Measurements from ENCODE around the gene ADH1C. TPM values are rescaled to one million over a fixed set of nuclear protein-coding genes. Genes with fewer than 3 reads are reported as not detected.
"Not testable (repeated sequence)": the region's sequence is repeated elsewhere in the genome, so short reads cannot be mapped to it uniquely, and the experiment has no call there.

ADH1C gene
- total RNA-seq, 4 donors from 2014 or later: 0.36 to 1.6 (median 0.64) TPM; not detected in 1

DNA sequence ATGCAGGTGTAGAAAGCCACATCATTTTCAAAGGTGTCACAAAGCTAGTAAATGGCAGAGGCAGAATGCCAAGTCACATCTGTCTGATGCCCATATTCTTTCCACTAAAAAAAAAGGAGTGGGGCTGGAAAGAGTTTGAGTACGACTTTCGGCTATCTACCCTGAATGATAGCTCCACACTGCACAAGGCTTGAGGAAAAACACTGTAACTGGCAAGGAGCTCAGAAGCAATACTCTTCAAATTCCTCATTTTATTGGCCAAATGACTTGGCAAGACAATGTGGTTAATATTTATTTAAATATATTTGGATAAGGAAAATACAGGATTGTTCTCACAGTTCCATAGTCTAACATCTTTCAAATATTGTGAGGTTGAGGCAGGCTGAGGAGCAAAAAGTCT lies 5.4 kb upstream of the ADH1C start:
- no peak overlapping the region for H3K4me3 ChIP-seq
- H3K27ac ChIP-seq: no peak overlapping the region
- DNase-seq (ENCODE audit: low spot score in 2 of 2): no peak
- TF ChIP-seq, protein P1, sequence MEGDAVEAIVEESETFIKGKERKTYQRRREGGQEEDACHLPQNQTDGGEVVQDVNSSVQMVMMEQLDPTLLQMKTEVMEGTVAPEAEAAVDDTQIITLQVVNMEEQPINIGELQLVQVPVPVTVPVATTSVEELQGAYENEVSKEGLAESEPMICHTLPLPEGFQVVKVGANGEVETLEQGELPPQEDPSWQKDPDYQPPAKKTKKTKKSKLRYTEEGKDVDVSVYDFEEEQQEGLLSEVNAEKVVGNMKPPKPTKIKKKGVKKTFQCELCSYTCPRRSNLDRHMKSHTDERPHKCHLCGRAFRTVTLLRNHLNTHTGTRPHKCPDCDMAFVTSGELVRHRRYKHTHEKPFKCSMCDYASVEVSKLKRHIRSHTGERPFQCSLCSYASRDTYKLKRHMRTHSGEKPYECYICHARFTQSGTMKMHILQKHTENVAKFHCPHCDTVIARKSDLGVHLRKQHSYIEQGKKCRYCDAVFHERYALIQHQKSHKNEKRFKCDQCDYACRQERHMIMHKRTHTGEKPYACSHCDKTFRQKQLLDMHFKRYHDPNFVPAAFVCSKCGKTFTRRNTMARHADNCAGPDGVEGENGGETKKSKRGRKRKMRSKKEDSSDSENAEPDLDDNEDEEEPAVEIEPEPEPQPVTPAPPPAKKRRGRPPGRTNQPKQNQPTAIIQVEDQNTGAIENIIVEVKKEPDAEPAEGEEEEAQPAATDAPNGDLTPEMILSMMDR (IDR thresholded peaks at IDR 0.05): no peak
- TF ChIP-seq POLR2AphosphoS5 (IDR thresholded peaks at IDR 0.05): no peak
- no peak for TF ChIP-seq POLR2A (IDR thresholded peaks at IDR 0.05)
- TF ChIP-seq EP300 (IDR thresholded peaks at IDR 0.05): no peak
- no peaks in the 10 kb centered on the region for H3K9me3 ChIP-seq
- WGBS: 77% methylated on average over 2 of the region's 2 CpGs
- H3K27me3 ChIP-seq: no peaks in the 10 kb centered on the region
- peaks cover 2% of the 10 kb centered on the region for H3K4me1 ChIP-seq
- no peaks in the 10 kb centered on the region for H3K36me3 ChIP-seq

DNA sequence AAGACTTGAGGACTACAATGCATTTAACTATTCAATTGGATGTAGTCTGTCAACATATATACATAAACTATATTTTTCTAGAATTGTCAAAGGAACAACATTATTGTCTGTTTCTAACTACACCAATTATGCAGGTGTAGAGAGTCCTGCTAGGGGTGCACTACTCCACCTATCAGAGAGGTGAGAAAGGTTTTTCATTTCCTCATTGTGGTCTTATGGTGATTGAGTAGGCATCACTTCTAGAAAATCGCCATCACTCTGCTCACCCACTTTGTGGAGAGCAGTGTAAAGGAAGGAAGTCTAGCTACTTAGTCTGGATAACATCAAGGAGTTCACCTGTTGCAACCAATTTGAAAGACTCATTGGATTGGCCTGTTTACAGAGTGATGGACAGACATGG lies 4.4 kb upstream of the ADH1C start:
- TF ChIP-seq POLR2A (IDR thresholded peaks at IDR 0.05): no peak
- H3K27me3 ChIP-seq: no peaks in the 10 kb centered on the region
- no peak overlapping the region for H3K4me3 ChIP-seq
- H3K36me3 ChIP-seq: no peaks in the 10 kb centered on the region
- no peak overlapping the region for H3K27ac ChIP-seq
- no peaks in the 10 kb centered on the region for H3K9me3 ChIP-seq
- 94% methylated on average over 1 of the region's 1 CpG for WGBS
- no peak for DNase-seq (ENCODE audit: low spot score in 2 of 2)
- H3K4me1 ChIP-seq: peaks cover under 1% of the 10 kb centered on the region

DNA sequence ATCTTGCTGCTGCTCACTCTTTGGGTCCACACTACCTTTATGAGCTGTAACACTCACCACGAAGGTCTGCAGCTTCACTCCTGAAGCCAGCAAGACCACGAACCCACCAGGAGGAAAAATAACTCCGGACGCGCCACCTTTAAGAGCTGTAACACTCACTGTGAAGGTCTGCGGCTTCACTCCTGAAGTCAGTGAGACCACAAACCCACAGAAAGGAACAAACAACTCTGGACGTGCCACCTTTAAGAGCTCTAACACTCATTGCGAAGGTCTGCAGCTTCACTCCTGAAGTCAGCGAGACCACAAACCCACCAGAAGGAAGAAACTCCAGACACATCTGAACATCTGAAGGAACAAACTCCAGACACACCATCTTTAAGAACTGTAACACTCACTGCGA lies 3.6 kb upstream of the ADH1C start:
- not testable (repeated sequence) for H3K36me3 ChIP-seq; H3K4me3 ChIP-seq; DNase-seq (ENCODE audit: low spot score in 2 of 2); H3K27ac ChIP-seq; H3K4me1 ChIP-seq; H3K27me3 ChIP-seq; H3K9me3 ChIP-seq
- 76% methylated on average over 10 of the region's 10 CpGs for WGBS

DNA sequence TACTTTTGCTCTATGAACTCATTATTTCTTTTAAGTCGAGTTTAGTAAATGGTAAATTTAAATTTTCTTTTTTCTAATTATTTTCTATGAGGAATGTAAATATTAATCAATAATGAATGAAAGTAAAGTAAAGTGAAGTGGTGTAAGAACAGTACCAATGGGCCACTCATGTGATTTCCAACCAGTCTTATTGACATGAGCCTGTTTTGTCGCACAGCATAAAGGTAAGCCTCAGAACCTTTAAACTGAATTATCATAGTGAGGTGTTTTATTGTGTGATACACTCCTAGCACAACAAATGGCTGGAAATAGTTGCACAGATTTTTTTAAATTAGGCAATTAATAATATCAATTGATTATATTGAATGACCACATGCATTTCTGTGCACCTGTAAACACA lies 1.1 kb downstream of the ADH1C start:
- 95% methylated on average over 2 of the region's 2 CpGs for WGBS
- H3K4me3 ChIP-seq: no peak overlapping the region

DNA sequence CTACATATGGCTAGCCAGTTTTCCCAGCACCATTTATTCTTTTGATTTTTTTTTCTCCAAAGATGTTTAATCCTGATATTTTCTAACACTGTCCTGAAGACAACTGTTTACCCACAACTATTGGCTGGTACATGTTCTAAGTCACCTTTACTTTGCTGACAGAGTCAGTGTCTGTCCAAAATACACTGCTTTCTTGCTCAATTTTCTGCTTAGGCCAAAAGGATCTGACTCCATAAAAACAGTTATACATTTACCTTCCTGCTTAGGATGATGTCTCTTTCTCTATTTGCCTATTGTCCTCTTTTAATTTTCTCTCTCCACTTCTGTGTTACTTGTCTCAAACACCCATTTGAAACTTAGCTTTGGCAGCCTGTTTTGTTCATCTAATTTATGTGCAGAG lies 3.2 kb downstream of the ADH1C start:
- DNase-seq (ENCODE audit: low spot score in 2 of 2): no peak
- no peak overlapping the region for H3K4me3 ChIP-seq
- H3K27ac ChIP-seq: no peak overlapping the region
- H3K9me3 ChIP-seq: no peaks in the 10 kb centered on the region
- H3K27me3 ChIP-seq: no peaks in the 10 kb centered on the region
- no peaks in the 10 kb centered on the region for H3K4me1 ChIP-seq
- TF ChIP-seq POLR2AphosphoS5 (IDR thresholded peaks at IDR 0.05) (no peak), POLR2A (IDR thresholded peaks at IDR 0.05) (no peak)
- TF ChIP-seq, protein P1 (IDR thresholded peaks at IDR 0.05): no peak
- H3K36me3 ChIP-seq: no peaks in the 10 kb centered on the region

More for the DNA sequence above, 1.1 kb downstream of the ADH1C start:
- TF ChIP-seq POLR2AphosphoS5 (IDR thresholded peaks at IDR 0.05) (no peak), EP300 (IDR thresholded peaks at IDR 0.05) (no peak), POLR2A (IDR thresholded peaks at IDR 0.05) (no peak)
- TF ChIP-seq, protein P1 (IDR thresholded peaks at IDR 0.05): no peak
- no peak overlapping the region for H3K27ac ChIP-seq
- H3K9me3 ChIP-seq: no peaks in the 10 kb centered on the region
- no peaks in the 10 kb centered on the region for H3K4me1 ChIP-seq
- no peaks in the 10 kb centered on the region for H3K36me3 ChIP-seq
- no peak for DNase-seq (ENCODE audit: low spot score in 2 of 2)
- no peaks in the 10 kb centered on the region for H3K27me3 ChIP-seq

DNA sequence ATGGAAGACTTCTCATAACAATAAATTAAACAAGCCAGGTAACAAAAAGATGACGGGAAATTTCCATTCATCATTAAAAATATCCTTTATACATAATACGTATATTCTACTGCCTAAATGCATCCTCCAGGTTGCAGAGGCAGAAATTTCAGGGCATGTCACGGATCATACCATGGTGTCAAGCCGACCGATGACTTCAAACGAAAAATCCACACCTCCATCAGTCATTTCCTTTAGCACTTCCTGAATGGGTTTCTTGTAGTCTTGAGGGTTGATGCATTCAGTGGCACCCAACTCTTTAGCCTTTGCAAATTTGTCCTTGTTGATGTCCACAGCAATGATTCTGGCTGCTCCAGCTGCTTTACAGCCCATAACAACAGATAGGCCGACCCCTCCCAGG lies 9.9 kb downstream of the ADH1C start:
- not testable (repeated sequence) for H3K4me3 ChIP-seq; H3K27me3 ChIP-seq; H3K36me3 ChIP-seq; H3K9me3 ChIP-seq; DNase-seq (ENCODE audit: low spot score in 2 of 2); H3K4me1 ChIP-seq; H3K27ac ChIP-seq
- 86% methylated on average over 7 of the region's 7 CpGs for WGBS

DNA sequence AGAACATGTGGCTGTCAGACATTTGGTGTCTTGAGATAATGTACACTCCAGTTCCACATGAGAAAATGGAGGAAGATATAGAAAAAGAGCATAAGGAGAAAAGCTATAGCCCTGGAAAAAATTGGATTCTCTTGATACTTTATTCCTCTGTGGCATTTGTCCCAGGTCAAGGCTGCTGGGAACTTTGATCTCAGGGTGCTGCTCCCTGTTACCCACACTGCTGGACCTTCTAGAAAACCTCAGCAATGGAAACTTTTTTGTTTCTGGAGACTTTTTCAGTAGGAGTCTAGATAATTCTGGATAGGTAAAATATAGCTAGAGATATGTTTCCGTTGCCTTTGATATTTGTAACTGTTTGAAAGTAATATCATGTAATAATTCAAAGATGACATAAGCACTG lies 11.1 kb downstream of the ADH1C start:
- TF ChIP-seq EP300 (IDR thresholded peaks at IDR 0.05) (no peak), POLR2AphosphoS5 (IDR thresholded peaks at IDR 0.05) (no peak), POLR2A (IDR thresholded peaks at IDR 0.05) (no peak)
- TF ChIP-seq, protein P1 (IDR thresholded peaks at IDR 0.05): no peak
- no peak for DNase-seq (ENCODE audit: low spot score in 2 of 2)
- WGBS: 91% methylated on average over 1 of the region's 1 CpG
- Histone ChIP-seq H3K4me1 (no peaks in the 10 kb centered on the region), H3K27me3 (no peaks in the 10 kb centered on the region), H3K9me3 (no peaks in the 10 kb centered on the region), H3K27ac (no peak overlapping the region), H3K36me3 (no peaks in the 10 kb centered on the region), H3K4me3 (no peak overlapping the region)
